Measurements from ENCODE around the gene LCOR. TPM values are rescaled to one million over a fixed set of nuclear protein-coding genes. Genes with fewer than 3 reads are reported as not detected.

LCOR gene
- polyA plus RNA-seq, 1 experiment: 11.6 TPM

DNA sequence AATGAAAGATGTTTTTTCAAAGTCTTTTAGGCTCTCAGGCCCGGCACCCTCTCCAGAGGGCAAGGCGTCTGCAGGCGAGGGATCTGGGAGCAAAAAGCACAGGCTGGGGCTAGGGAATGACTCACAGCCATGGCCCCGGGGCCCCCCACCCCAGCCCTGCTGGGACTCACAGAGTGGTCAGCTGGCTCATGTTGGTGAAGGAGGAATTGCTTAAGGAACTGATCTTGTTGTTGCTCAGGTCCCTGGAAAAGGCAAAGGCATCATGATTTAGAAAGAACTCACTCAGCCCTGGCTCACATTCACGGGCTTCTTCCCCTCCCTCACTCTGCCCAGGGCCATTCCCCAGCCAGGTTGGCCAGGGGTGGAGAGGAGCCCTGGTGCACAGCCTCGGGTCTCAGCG lies 202.2 kb downstream of the LCOR start:
- Histone ChIP-seq H3K9me3 (ENCODE audit: control insufficient read depth, insufficient read depth, low read length) (no peaks in the 10 kb centered on the region), H3K4me3 (ENCODE audit: low read depth, low read length) (no peak overlapping the region), H3K27me3 (ENCODE audit: control insufficient read depth, insufficient read depth, low read length) (peaks cover 17% of the 10 kb centered on the region), H3K27ac (ENCODE audit: low read depth, low read length) (no peak overlapping the region)
- no peak for DNase-seq (ENCODE audit: low read depth, low spot score)
- TF ChIP-seq, protein P1, sequence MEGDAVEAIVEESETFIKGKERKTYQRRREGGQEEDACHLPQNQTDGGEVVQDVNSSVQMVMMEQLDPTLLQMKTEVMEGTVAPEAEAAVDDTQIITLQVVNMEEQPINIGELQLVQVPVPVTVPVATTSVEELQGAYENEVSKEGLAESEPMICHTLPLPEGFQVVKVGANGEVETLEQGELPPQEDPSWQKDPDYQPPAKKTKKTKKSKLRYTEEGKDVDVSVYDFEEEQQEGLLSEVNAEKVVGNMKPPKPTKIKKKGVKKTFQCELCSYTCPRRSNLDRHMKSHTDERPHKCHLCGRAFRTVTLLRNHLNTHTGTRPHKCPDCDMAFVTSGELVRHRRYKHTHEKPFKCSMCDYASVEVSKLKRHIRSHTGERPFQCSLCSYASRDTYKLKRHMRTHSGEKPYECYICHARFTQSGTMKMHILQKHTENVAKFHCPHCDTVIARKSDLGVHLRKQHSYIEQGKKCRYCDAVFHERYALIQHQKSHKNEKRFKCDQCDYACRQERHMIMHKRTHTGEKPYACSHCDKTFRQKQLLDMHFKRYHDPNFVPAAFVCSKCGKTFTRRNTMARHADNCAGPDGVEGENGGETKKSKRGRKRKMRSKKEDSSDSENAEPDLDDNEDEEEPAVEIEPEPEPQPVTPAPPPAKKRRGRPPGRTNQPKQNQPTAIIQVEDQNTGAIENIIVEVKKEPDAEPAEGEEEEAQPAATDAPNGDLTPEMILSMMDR (IDR thresholded peaks at IDR 0.05; ENCODE audit: low read depth, low read length): no peak
- POLR2A ChIA-PET: no interaction called here
- CTCF ChIA-PET: interaction anchor here (4.4 kb wide), 1 partner anchor 176 kb away, joined by 34 read pairs; no protein-coding TSS in a partner anchor

GRCh38 chr10:97034958-97035769 lies 203.1 kb downstream of the LCOR start:
- Histone ChIP-seq H3K4me3 (ENCODE audit: low read depth, low read length) (no peak overlapping the region), H3K9me3 (ENCODE audit: control insufficient read depth, insufficient read depth, low read length) (no peaks in the 10 kb centered on the region), H3K27ac (ENCODE audit: low read depth, low read length) (no peak overlapping the region), H3K27me3 (ENCODE audit: control insufficient read depth, insufficient read depth, low read length) (peaks cover 22% of the 10 kb centered on the region)
- DNase-seq (ENCODE audit: low read depth, low spot score): no peak
- TF ChIP-seq, protein P1 (IDR thresholded peaks at IDR 0.05; ENCODE audit: low read depth, low read length): no peak
- CTCF ChIA-PET: interaction anchor here (0.7 to 5.0 kb wide), 6 partner anchors 10 to 223 kb away, joined by 3 to 55 read pairs (median 16); no protein-coding TSS in a partner anchor
- POLR2A ChIA-PET: interaction anchor here (1.4 kb wide), 1 partner anchor 15 kb away, joined by 4 read pairs; no protein-coding TSS in a partner anchor

- Histone ChIP-seq H3K4me3 (ENCODE audit: low read depth, low read length) (peak overlapping the region; percentile 56), H3K9me3 (ENCODE audit: control insufficient read depth, insufficient read depth, low read length) (no peaks in the 10 kb centered on the region; the same call in 1 of the 2 replicates), H3K27me3 (ENCODE audit: control insufficient read depth, insufficient read depth, low read length) (peaks cover 24% of the 10 kb centered on the region), H3K27ac (ENCODE audit: low read depth, low read length) (no peak overlapping the region)
- CTCF ChIA-PET: interaction anchor here (0.6 to 5.0 kb wide), 33 partner anchors 9 to 641 kb away, joined by 3 to 55 read pairs (median 5); no protein-coding TSS in a partner anchor
- TF ChIP-seq, protein P1 (IDR thresholded peaks at IDR 0.05; ENCODE audit: low read depth, low read length): peak; percentile 87
- DNase-seq (ENCODE audit: low read depth, low spot score): peak; percentile 54
- POLR2A ChIA-PET: interaction anchor here (0.5 to 1.1 kb wide), 3 partner anchors 12 to 455 kb away, joined by 3 to 4 read pairs (median 3); no protein-coding TSS in a partner anchor
Observed at GRCh38 chr10:97037365-97038361, 205.6 kb downstream of the LCOR start.

DNA sequence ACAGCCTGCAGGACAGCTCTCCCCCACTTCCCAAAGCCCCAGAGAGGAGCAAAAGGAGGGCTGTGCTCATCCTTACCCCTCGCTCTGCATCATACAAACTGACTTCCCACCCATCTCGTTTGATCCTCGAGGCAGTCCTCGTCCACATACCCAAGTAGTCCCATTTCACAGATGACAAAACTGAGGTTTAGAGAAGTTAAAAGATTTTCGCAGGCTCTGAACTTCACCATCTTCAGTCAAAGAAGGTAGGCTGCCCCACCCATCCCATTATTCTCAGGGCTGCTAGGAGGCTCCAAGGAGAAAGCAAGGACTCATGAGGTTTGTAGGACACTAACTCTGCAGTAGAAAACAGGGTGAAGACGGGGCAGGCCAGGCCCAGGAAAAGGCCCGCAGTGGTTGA lies 206.6 kb downstream of the LCOR start:
- no peak for DNase-seq (ENCODE audit: low read depth, low spot score)
- TF ChIP-seq, protein P1 (IDR thresholded peaks at IDR 0.05; ENCODE audit: low read depth, low read length): no peak
- CTCF ChIA-PET: interaction anchor here (0.6 to 5.0 kb wide), 9 partner anchors 13 to 196 kb away, joined by 3 to 55 read pairs (median 20); no protein-coding TSS in a partner anchor
- Histone ChIP-seq H3K27me3 (ENCODE audit: control insufficient read depth, insufficient read depth, low read length) (peaks cover 24% of the 10 kb centered on the region), H3K4me3 (ENCODE audit: low read depth, low read length) (no peak overlapping the region), H3K9me3 (ENCODE audit: control insufficient read depth, insufficient read depth, low read length) (no peaks in the 10 kb centered on the region; the same call in 1 of the 2 replicates), H3K27ac (ENCODE audit: low read depth, low read length) (no peak overlapping the region)
- POLR2A ChIA-PET: no interaction called here

All from AG04450 (cell line).